ENCODE measurements around the gene IRF5. TPM values are rescaled to one million over a fixed set of nuclear protein-coding genes. Genes with fewer than 3 reads are reported as not detected.

IRF5 gene
- total RNA-seq, 1 experiment from 2014 or later = 1.2 TPM

DNA sequence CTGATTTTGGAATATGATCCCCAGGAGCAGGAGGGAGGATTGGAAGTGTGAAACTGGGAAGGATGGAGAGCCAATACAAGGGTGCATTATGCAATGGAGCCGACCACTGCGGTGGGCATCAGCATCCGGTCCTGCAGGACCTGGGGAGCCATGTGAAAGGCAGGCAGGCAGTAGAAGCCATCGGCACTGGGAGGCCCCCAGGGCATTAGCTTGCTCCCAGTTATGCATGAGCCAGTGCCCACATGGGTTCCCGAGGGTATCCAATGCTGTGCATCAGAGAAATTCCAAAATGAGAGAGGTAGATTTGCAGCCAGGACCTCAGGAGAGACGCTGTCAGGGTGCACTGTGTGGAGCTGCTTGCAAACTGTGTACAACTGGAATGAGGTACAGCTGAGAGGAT is 18.5 kb upstream of the IRF5 start:
- intact Hi-C loops (cut with micrococcal nuclease; ENCODE audit: unreplicated experiment) = no loop called here

DNA sequence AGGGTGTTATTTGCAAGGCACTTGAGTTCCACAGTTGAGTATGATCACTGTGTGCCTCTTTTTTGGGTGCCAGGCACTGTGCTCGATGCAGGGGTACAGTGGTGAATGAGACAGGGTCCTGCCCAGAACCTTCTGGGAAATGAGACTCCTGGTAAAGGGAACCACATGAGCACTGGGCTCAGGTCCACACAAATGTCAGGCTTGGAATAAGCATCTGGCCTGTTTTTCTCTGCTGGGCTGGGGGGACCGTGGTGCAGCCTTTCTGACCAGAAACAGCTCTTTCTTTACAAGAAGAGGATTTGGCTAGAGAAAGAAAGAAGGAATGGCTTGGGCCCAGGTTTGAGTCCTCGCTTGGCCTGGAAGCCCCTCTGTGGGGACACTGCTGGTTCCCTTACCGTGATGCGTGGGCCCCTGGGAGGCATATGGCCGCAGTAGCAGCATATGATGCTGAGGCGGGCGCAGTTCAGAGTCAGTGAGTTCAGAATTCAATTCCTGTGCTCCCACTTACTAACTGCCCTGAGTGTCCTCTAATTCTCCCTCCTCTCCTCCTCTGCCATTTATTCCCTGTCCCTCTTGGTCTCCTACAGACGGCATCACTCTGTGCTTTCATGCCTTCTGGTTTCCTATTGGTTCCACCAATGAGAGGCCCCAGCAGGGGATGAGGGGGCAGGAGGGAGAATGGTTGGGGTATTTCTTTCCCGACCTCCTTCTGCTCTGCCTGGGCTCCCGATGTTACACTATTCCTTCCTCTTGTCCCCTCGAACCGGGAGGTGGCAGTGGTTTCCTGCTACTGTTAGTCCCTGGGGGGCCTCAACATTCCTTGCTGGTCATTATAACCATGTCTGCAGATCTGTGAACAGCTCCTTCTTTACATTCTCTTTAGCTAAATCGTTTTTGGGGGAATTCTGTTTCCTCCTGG is 17.6 kb upstream of the IRF5 start:
- no peak overlapping the region for H3K27ac Mint-ChIP-seq (ENCODE audit: unreplicated experiment)
- Histone ChIP-seq H3K27me3 (replicated peaks; ENCODE audit: control insufficient read depth, insufficient read depth, low read length) (no peaks in the 10 kb centered on the region; the same call in 1 of the 2 replicates), H3K36me3 (ENCODE audit: control insufficient read depth, insufficient read depth, low read length) (no peaks in the 10 kb centered on the region), H3K9me3 (no peaks in the 10 kb centered on the region), H3K4me1 (no peaks in the 10 kb centered on the region), H3K4me3 (ENCODE audit: low read depth, low read length) (no peak overlapping the region)
- TF ChIP-seq, protein P1, sequence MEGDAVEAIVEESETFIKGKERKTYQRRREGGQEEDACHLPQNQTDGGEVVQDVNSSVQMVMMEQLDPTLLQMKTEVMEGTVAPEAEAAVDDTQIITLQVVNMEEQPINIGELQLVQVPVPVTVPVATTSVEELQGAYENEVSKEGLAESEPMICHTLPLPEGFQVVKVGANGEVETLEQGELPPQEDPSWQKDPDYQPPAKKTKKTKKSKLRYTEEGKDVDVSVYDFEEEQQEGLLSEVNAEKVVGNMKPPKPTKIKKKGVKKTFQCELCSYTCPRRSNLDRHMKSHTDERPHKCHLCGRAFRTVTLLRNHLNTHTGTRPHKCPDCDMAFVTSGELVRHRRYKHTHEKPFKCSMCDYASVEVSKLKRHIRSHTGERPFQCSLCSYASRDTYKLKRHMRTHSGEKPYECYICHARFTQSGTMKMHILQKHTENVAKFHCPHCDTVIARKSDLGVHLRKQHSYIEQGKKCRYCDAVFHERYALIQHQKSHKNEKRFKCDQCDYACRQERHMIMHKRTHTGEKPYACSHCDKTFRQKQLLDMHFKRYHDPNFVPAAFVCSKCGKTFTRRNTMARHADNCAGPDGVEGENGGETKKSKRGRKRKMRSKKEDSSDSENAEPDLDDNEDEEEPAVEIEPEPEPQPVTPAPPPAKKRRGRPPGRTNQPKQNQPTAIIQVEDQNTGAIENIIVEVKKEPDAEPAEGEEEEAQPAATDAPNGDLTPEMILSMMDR (IDR thresholded peaks at IDR 0.05; ENCODE audit: insufficient read depth in 1 of 2, low read depth in 1 of 2, low read length in 1 of 2, severe bottlenecking in 1 of 2, unreplicated experiment in 1 of 2) = peak in 1 of 2 experiments; percentile 37
- DNase-seq = peak in 1 of 2 experiments; percentile 36
- POLR2A ChIA-PET = no interaction called here
- no peaks in the 10 kb centered on the region for H3K36me3 Mint-ChIP-seq (ENCODE audit: insufficient read depth, unreplicated experiment)
- peaks cover 18% of the 10 kb centered on the region for H3K27me3 Mint-ChIP-seq (ENCODE audit: insufficient read depth, unreplicated experiment)
- H3K4me1 Mint-ChIP-seq (ENCODE audit: low read depth, unreplicated experiment) = peaks cover 7% of the 10 kb centered on the region
- no peaks in the 10 kb centered on the region for H3K9me3 Mint-ChIP-seq (ENCODE audit: unreplicated experiment)
- intact Hi-C loops (cut with micrococcal nuclease; ENCODE audit: unreplicated experiment) = loop anchor here (1.0 kb wide), 1 partner anchor 171 kb away; no protein-coding TSS in a partner anchor
- BruUV-seq (replicated peaks) = no TSS peak
- CTCF ChIA-PET = interaction anchor here (0.8 kb wide), 1 partner anchor 171 kb away, joined by 3 read pairs; no protein-coding TSS in a partner anchor
- no peak overlapping the region for H3K4me3 Mint-ChIP-seq (ENCODE audit: unreplicated experiment)

More for the DNA sequence above, 18.5 kb upstream of the IRF5 start:
- CTCF ChIA-PET = no interaction called here
- no peak overlapping the region for H3K27ac Mint-ChIP-seq (ENCODE audit: unreplicated experiment)
- Histone ChIP-seq H3K9me3 (no peaks in the 10 kb centered on the region), H3K4me3 (ENCODE audit: low read depth, low read length) (no peak overlapping the region), H3K27me3 (replicated peaks; ENCODE audit: control insufficient read depth, insufficient read depth, low read length) (no peaks in the 10 kb centered on the region; the same call in 1 of the 2 replicates), H3K36me3 (ENCODE audit: control insufficient read depth, insufficient read depth, low read length) (no peaks in the 10 kb centered on the region), H3K4me1 (no peaks in the 10 kb centered on the region)
- no peaks in the 10 kb centered on the region for H3K9me3 Mint-ChIP-seq (ENCODE audit: unreplicated experiment)
- peaks cover 18% of the 10 kb centered on the region for H3K27me3 Mint-ChIP-seq (ENCODE audit: insufficient read depth, unreplicated experiment)
- DNase-seq = peak in 1 of 2 experiments; percentile 14
- peaks cover 7% of the 10 kb centered on the region for H3K4me1 Mint-ChIP-seq (ENCODE audit: low read depth, unreplicated experiment)
- no peak overlapping the region for H3K4me3 Mint-ChIP-seq (ENCODE audit: unreplicated experiment)
- no TSS peak for BruUV-seq (replicated peaks)
- TF ChIP-seq, protein P1 (IDR thresholded peaks at IDR 0.05; ENCODE audit: insufficient read depth in 1 of 2, low read depth in 1 of 2, low read length in 1 of 2, severe bottlenecking in 1 of 2, unreplicated experiment in 1 of 2) = no peak
- no peaks in the 10 kb centered on the region for H3K36me3 Mint-ChIP-seq (ENCODE audit: insufficient read depth, unreplicated experiment)
- POLR2A ChIA-PET = no interaction called here

DNA sequence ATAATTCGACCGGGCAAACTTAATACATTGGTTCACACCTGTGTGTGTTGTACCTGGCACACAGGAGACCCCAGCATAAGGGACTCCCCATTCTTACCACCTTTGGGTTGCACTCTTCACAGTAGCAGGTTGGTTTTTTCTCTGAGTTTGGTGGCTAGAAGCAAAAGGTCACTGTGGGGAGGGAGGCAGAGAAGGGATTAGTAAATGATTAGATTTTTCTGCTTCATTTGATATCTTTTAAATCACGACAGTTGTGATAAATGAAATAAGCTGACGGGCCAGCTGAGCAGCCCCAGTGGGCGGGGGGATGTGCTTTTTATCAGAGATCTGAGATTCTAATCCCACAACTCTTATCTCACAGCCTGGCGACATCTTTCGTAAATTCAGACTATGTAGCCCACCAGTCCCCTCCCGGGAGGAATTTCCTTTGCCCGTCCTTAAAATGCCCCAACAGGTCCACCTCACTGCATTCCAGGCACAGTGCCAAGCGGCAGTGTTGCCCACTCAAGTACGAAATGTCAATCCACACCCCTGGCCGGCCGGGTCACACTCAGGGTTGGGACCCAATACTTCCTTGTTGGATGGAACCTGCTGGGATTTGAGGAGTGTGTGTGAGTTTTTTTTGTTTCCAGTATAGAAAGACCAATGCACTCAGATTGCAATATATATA is 16.7 kb upstream of the IRF5 start:
- no peak overlapping the region for H3K4me3 ChIP-seq (ENCODE audit: low read depth, low read length)
- peak in 1 of 2 experiments; percentile 8 for DNase-seq
- TF ChIP-seq, protein P1 (IDR thresholded peaks at IDR 0.05; ENCODE audit: insufficient read depth in 1 of 2, low read depth in 1 of 2, low read length in 1 of 2, severe bottlenecking in 1 of 2, unreplicated experiment in 1 of 2) = no peak
- ChIA-PET POLR2A (no interaction called here), CTCF (interaction anchor here (0.8 kb wide), 1 partner anchor 170 kb away, joined by 3 read pairs; no protein-coding TSS in a partner anchor)
- Mint-ChIP-seq H3K9me3 (ENCODE audit: unreplicated experiment) (no peaks in the 10 kb centered on the region), H3K4me1 (ENCODE audit: low read depth, unreplicated experiment) (peaks cover 7% of the 10 kb centered on the region), H3K4me3 (ENCODE audit: unreplicated experiment) (no peak overlapping the region), H3K27me3 (ENCODE audit: insufficient read depth, unreplicated experiment) (peaks cover 18% of the 10 kb centered on the region), H3K27ac (ENCODE audit: unreplicated experiment) (no peak overlapping the region), H3K36me3 (ENCODE audit: insufficient read depth, unreplicated experiment) (no peaks in the 10 kb centered on the region)
- no peaks in the 10 kb centered on the region for H3K4me1 ChIP-seq
- intact Hi-C loops (cut with micrococcal nuclease; ENCODE audit: unreplicated experiment) = loop anchor here (1.0 kb wide), 1 partner anchor 170 kb away; no protein-coding TSS in a partner anchor
- H3K27me3 ChIP-seq (replicated peaks; ENCODE audit: control insufficient read depth, insufficient read depth, low read length) = no peaks in the 10 kb centered on the region; the same call in 1 of the 2 replicates
- no TSS peak for BruUV-seq (replicated peaks)
- H3K9me3 ChIP-seq = no peaks in the 10 kb centered on the region
- no peaks in the 10 kb centered on the region for H3K36me3 ChIP-seq (ENCODE audit: control insufficient read depth, insufficient read depth, low read length)

Data from Caco-2 (cell line).